Spleen (tissue), 11 donors: ENCODE measurements around the gene GPR82. TPM values are rescaled to one million over a fixed set of nuclear protein-coding genes. Genes with fewer than 3 reads are reported as not detected.

Experiments
- DNase-seq: peaks from one replicate; pipeline ENCODE4 v3.0.0-alpha.2; 2020
- H3K27ac ChIP-seq, 8 donors: fragments of 200-600 bp; sonication (generic) in 7 of 8; 1 replicate in 4 of 8; 2 replicates in 4 of 8; pipeline versions ENCODE4 v1.5.0 to v1.8.0; 2016 to 2021; ENCODE audit warnings: inconsistent platforms in 4 of 8, mild to moderate bottlenecking in 4 of 8, moderate library complexity in 1 of 8
- H3K27me3 ChIP-seq, 7 donors: fragments of 200-600 bp; sonication (generic) in 6 of 7; replicated peaks in 1 of 7; 1 replicate in 4 of 7; 2 replicates in 3 of 7; pipeline versions ENCODE4 v1.5.0 to v1.8.0; 2016 to 2021; ENCODE audit warnings: inconsistent platforms in 3 of 7, mild to moderate bottlenecking in 1 of 7
- H3K36me3 ChIP-seq, 6 donors: fragments of 200-600 bp; sonication (generic) in 5 of 6; 1 replicate in 4 of 6; 2 replicates in 2 of 6; pipeline versions ENCODE4 v1.5.0 to v1.8.0; 2016 to 2021; ENCODE audit warnings: inconsistent platforms in 2 of 6
- H3K4me1 ChIP-seq, 6 donors: fragments of 200-600 bp; sonication (generic) in 5 of 6; 1 replicate in 3 of 6; 2 replicates in 3 of 6; pipeline versions ENCODE4 v1.5.0 to v1.8.0; 2016 to 2021; ENCODE audit warnings: inconsistent platforms in 3 of 6
- H3K4me3 ChIP-seq, 8 donors: fragments of 200-600 bp; sonication (generic) in 7 of 8; 1 replicate in 4 of 8; 2 replicates in 4 of 8; pipeline versions ENCODE4 v1.5.0 to v1.8.0; 2016 to 2021; ENCODE audit warnings: inconsistent platforms in 4 of 8, mild to moderate bottlenecking in 4 of 8, moderate library complexity in 2 of 8
- H3K9me3 ChIP-seq, 8 donors: fragments of 200-600 bp; sonication (generic) in 7 of 8; 1 replicate in 4 of 8; 2 replicates in 4 of 8; pipeline versions ENCODE4 v1.5.0 to v1.8.0; 2016 to 2021; ENCODE audit warnings: inconsistent platforms in 4 of 8
- POLR2A ChIP-seq, 3 donors: fragments of 450-650 bp; IDR thresholded peaks; one replicate each; pipeline ENCODE4 v1.5.1; 2017; ENCODE audit warnings: antibody characterized with exemption in 3 of 3, mild to moderate bottlenecking in 1 of 3
- POLR2AphosphoS5 ChIP-seq, 3 donors: sonication (generic); formaldehyde crosslinking; IDR thresholded peaks; one replicate each; pipeline ENCODE4 v1.5.1; 2017; ENCODE audit warnings: antibody characterized with exemption in 3 of 3
- WGBS, 5 donors: extraction: QIAGEN DNeasy Blood & Tissue Kit in 3 of 5; methylation state at CpG; one replicate each; pipeline versions ENCODE4 v1.1.5 to v1.1.7; 2013 to 2018; 5-methylcytosine and 5-hydroxymethylcytosine counted together
- intact Hi-C: fragments of 100-400 bp; cut with DNase I; formaldehyde crosslinking; loops from one replicate; pipeline ENCODE4 v1.15.0; 2023; ENCODE audit warnings: low total_unique reads
- polyA plus RNA-seq, 3 donors: library from polyadenylated mRNA; stranded (reverse); fragments of 200-250 nt; gene quantifications; one replicate each; pipeline ENCODE4 v1.2.1, GENCODE V29; 2013
- total RNA-seq, 7 donors: library from RNA; depleted of rRNA in 3 of 7; stranded (reverse); fragments of >200 nt in 3 of 7; fragmentation: NEBNext Ultra II Directional in 4 of 7; extraction: Animal tissue kit (Norgen Biotek cat#: 25700) in 4 of 7; gene quantifications; one replicate each; pipeline versions ENCODE4 v1.1.0 to v1.2.1, GENCODE V29; 2016 to 2021
- TF ChIP-seq, protein P1 (sequence below), 11 experiments: fragments of 200-600 bp in 7 of 11; fragments of 450-650 bp in 4 of 11; sonication (generic) in 4 of 11; IDR thresholded peaks in 8 of 11; conservative IDR thresholded peaks in 3 of 11; 1 replicate in 7 of 11; 2 replicates in 4 of 11; pipeline versions ENCODE4 v1.4.0 to v1.8.0; 2016 to 2021; ENCODE audit warnings: antibody characterized with exemption in 11 of 11, inconsistent platforms in 4 of 11, mild to moderate bottlenecking in 1 of 11
- donor health status: healthy with polysubstance abuse.
- donor health status: DM: no; HTN: no; CAD: no; lungs with moderate emphysema.
- donor health status: DM: no; HTN: no; CAD: no.
- donor health status: Bipolar disorder and iron deficiency.
- donor health status: healthy.
- donor health status: DM: no; HTN: no; CAD: no.
- donor health status: DM: yes; HTN: yes; CAD: no.

The GPR82 gene
- total and polyA plus RNA-seq, 10 donors, result 0.26 to 1.7 (median 0.49) TPM

- intact Hi-C loops, result no loop called here
- Histone ChIP-seq H3K4me3 (no peak overlapping the region), H3K4me1 (peaks cover 0 to 33% (median 7%) of the 10 kb centered on the region in 6 donors), H3K27me3 (peaks cover 0 to 4% (median 0%) of the 10 kb centered on the region in 7 donors), H3K27ac (no peak overlapping the region), H3K9me3 (no peaks in the 10 kb centered on the region), H3K36me3 (no peaks in the 10 kb centered on the region)
- DNase-seq, result no peak
- no peak for TF ChIP-seq POLR2AphosphoS5 (IDR thresholded peaks at IDR 0.05)
- TF ChIP-seq, protein P1, sequence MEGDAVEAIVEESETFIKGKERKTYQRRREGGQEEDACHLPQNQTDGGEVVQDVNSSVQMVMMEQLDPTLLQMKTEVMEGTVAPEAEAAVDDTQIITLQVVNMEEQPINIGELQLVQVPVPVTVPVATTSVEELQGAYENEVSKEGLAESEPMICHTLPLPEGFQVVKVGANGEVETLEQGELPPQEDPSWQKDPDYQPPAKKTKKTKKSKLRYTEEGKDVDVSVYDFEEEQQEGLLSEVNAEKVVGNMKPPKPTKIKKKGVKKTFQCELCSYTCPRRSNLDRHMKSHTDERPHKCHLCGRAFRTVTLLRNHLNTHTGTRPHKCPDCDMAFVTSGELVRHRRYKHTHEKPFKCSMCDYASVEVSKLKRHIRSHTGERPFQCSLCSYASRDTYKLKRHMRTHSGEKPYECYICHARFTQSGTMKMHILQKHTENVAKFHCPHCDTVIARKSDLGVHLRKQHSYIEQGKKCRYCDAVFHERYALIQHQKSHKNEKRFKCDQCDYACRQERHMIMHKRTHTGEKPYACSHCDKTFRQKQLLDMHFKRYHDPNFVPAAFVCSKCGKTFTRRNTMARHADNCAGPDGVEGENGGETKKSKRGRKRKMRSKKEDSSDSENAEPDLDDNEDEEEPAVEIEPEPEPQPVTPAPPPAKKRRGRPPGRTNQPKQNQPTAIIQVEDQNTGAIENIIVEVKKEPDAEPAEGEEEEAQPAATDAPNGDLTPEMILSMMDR (IDR thresholded peaks at IDR 0.05 in 8 of 11, conservative IDR thresholded peaks at IDR 0.05 in 3 of 11), result no peak
- no peak for TF ChIP-seq POLR2A (IDR thresholded peaks at IDR 0.05)
- 47 to 72% (median 58%) methylated on average over 2 of the region's 2 CpGs for WGBS, 5 donors
Observed at GRCh38 chrX:41732260-41732659, 8.3 kb downstream of the GPR82 start.

DNA sequence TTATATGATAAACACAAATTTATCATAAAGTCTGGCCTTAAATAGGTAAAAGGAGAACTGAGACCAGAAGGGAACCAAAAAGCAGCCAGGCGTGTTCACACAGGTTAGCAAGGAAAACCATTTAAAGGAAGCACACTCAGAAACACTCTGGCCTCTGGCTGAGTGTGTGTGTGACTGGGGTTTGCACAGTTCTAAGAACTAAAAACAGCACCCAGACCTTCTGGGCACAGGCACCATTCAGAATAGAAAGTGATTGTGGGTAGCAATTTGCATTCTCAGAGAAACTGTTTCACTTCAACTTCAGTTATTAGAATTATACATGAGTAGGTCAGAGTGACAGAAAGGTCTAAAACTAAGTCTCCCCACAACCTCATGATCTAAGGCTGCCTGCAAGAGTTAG is 10.0 kb downstream of the GPR82 start:
- no peaks in the 10 kb centered on the region for H3K36me3 ChIP-seq
- H3K27ac ChIP-seq, result peak overlapping the region in 3 of 8 donors; percentile 12 to 38 (median 23)
- H3K4me3 ChIP-seq, result no peak overlapping the region
- no peaks in the 10 kb centered on the region for H3K9me3 ChIP-seq
- WGBS, 5 donors, result 8 to 42% (median 37%) methylated on average over 1 of the region's 1 CpG
- DNase-seq, result no peak
- TF ChIP-seq POLR2AphosphoS5 (IDR thresholded peaks at IDR 0.05) (peak in 1 of 3 donors; percentile 56), POLR2A (IDR thresholded peaks at IDR 0.05) (no peak)
- TF ChIP-seq, protein P1 (IDR thresholded peaks at IDR 0.05 in 8 of 11, conservative IDR thresholded peaks at IDR 0.05 in 3 of 11), result no peak
- H3K27me3 ChIP-seq, result peaks cover 0 to 3% (median 0%) of the 10 kb centered on the region in 7 donors
- intact Hi-C loops, result no loop called here
- peaks cover 0 to 33% (median 7%) of the 10 kb centered on the region in 6 donors for H3K4me1 ChIP-seq

DNA sequence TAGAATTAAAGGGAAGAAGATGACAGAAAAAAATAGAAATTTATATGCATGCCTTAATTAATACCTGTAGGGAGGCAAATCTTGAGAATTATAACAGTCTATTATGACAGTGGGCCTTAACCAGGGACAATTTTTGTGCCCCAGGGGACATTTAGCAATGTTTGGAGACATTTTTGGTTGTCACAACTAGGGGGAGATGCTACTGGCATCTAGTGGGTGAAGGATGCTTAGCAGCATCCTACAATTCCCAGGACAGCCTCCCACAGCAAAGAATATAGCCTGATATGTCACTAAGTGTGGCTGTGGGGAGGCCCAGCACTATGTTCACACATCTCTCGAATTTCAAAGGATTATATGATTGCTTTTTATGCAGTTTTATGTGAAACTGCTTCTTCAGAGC is 10.5 kb downstream of the GPR82 start:
- H3K4me3 ChIP-seq, result no peak overlapping the region
- peaks cover 0 to 3% (median 0%) of the 10 kb centered on the region in 7 donors for H3K27me3 ChIP-seq
- peaks cover 0 to 33% (median 7%) of the 10 kb centered on the region in 6 donors for H3K4me1 ChIP-seq
- WGBS, 5 donors, result 9 to 42% (median 21%) methylated on average over 1 of the region's 1 CpG
- H3K36me3 ChIP-seq, result no peaks in the 10 kb centered on the region
- no peak for DNase-seq
- TF ChIP-seq, protein P1 (IDR thresholded peaks at IDR 0.05 in 8 of 11, conservative IDR thresholded peaks at IDR 0.05 in 3 of 11), result peak in 6 of 11 experiments; percentile 11 to 36 (median 22)
- no peak for TF ChIP-seq POLR2AphosphoS5 (IDR thresholded peaks at IDR 0.05)
- peak overlapping the region in 3 of 8 donors; percentile 12 to 38 (median 23) for H3K27ac ChIP-seq
- intact Hi-C loops, result no loop called here
- H3K9me3 ChIP-seq, result no peaks in the 10 kb centered on the region

DNA sequence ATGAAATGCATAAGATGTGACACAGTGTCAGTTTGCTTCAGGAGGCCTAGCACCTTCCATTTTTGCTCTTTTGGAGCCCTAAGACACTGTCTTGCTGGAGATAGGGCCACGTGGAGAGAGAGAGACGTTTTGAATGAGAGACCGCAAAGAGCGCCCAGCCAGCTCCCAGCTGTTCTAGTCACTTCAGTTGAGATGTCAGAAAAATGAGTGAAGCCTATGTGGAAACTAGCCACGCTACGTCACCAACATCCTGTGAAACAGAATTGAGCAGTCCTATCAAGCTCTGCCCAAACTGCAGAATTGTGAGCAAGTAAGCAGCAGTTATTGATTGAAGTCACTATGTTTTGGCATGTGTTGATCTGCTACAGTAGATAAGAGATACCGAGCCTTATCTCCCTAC is 13.1 kb downstream of the GPR82 start:
- H3K36me3 ChIP-seq, result no peaks in the 10 kb centered on the region
- no peak overlapping the region for H3K4me3 ChIP-seq
- H3K27me3 ChIP-seq, result peaks cover 0 to 3% (median 0%) of the 10 kb centered on the region in 7 donors
- WGBS, 5 donors, result 44 to 72% (median 65%) methylated on average over 7 of the region's 7 CpGs
- H3K4me1 ChIP-seq, result peaks cover 0 to 33% (median 7%) of the 10 kb centered on the region in 6 donors
- no peak overlapping the region for H3K27ac ChIP-seq
- TF ChIP-seq, protein P1 (IDR thresholded peaks at IDR 0.05 in 8 of 11, conservative IDR thresholded peaks at IDR 0.05 in 3 of 11), result no peak
- TF ChIP-seq POLR2A (IDR thresholded peaks at IDR 0.05), result no peak
- TF ChIP-seq POLR2AphosphoS5 (IDR thresholded peaks at IDR 0.05), result no peak
- no peak for DNase-seq
- no peaks in the 10 kb centered on the region for H3K9me3 ChIP-seq
- intact Hi-C loops, result no loop called here
